ENCODE results near the gene ADAMTS18.
A peak's percentile ranks its signal among the peaks of the same experiment; 100 is the strongest.

Gene ADAMTS18

GRCh38 chr16:77302249-77302648, 132.6 kb downstream of the ADAMTS18 start:
- H3K27ac Mint-ChIP-seq, result no peak overlapping the region

GRCh38 chr16:77300256-77300655, 134.6 kb downstream of the ADAMTS18 start:
- no peak overlapping the region for H3K4me3 Mint-ChIP-seq
- TF ChIP-seq CTCF (IDR thresholded peaks at IDR 0.05; ENCODE audit: unreplicated experiment in 3 of 3), result no peak
- H3K27ac Mint-ChIP-seq, result no peak overlapping the region
- no peaks in the 10 kb centered on the region for H3K4me1 Mint-ChIP-seq
- H3K9me3 Mint-ChIP-seq, result no peaks in the 10 kb centered on the region
- H3K36me3 Mint-ChIP-seq (ENCODE audit: low read depth), result no peaks in the 10 kb centered on the region
- H3K27me3 Mint-ChIP-seq (ENCODE audit: low read depth), result no peaks in the 10 kb centered on the region

More at GRCh38 chr16:77302249-77302648, 132.6 kb downstream of the ADAMTS18 start:
- Mint-ChIP-seq H3K27me3 (ENCODE audit: low read depth) (no peaks in the 10 kb centered on the region), H3K9me3 (no peaks in the 10 kb centered on the region), H3K36me3 (ENCODE audit: low read depth) (no peaks in the 10 kb centered on the region), H3K4me3 (no peak overlapping the region), H3K4me1 (no peaks in the 10 kb centered on the region)
- TF ChIP-seq CTCF (IDR thresholded peaks at IDR 0.05; ENCODE audit: unreplicated experiment in 3 of 3), result no peak

GRCh38 chr16:77299395-77299794, 135.4 kb downstream of the ADAMTS18 start:
- no peak for TF ChIP-seq CTCF (IDR thresholded peaks at IDR 0.05; ENCODE audit: unreplicated experiment in 3 of 3)
- no peaks in the 10 kb centered on the region for H3K27me3 Mint-ChIP-seq (ENCODE audit: low read depth)
- no peaks in the 10 kb centered on the region for H3K9me3 Mint-ChIP-seq
- no peak overlapping the region for H3K27ac Mint-ChIP-seq
- H3K36me3 Mint-ChIP-seq (ENCODE audit: low read depth), result no peaks in the 10 kb centered on the region
- H3K4me1 Mint-ChIP-seq, result no peaks in the 10 kb centered on the region
- H3K4me3 Mint-ChIP-seq, result no peak overlapping the region

- H3K4me1 Mint-ChIP-seq, result no peaks in the 10 kb centered on the region
- H3K27ac Mint-ChIP-seq, result peak overlapping the region in 1 of 3 experiments; percentile 22
- no peak for TF ChIP-seq CTCF (IDR thresholded peaks at IDR 0.05; ENCODE audit: unreplicated experiment in 3 of 3)
- H3K36me3 Mint-ChIP-seq (ENCODE audit: low read depth), result no peaks in the 10 kb centered on the region
- H3K4me3 Mint-ChIP-seq, result no peak overlapping the region
- no peaks in the 10 kb centered on the region for H3K9me3 Mint-ChIP-seq
- H3K27me3 Mint-ChIP-seq (ENCODE audit: low read depth), result no peaks in the 10 kb centered on the region
Measured at GRCh38 chr16:77298418-77299360, 136.1 kb downstream of the ADAMTS18 start.

GRCh38 chr16:77297996-77298395, 136.8 kb downstream of the ADAMTS18 start:
- no peak for TF ChIP-seq CTCF (IDR thresholded peaks at IDR 0.05; ENCODE audit: unreplicated experiment in 3 of 3)
- Mint-ChIP-seq H3K4me3 (no peak overlapping the region), H3K9me3 (no peaks in the 10 kb centered on the region), H3K27me3 (ENCODE audit: low read depth) (no peaks in the 10 kb centered on the region), H3K36me3 (ENCODE audit: low read depth) (no peaks in the 10 kb centered on the region), H3K4me1 (no peaks in the 10 kb centered on the region), H3K27ac (no peak overlapping the region)

- no peaks in the 10 kb centered on the region for H3K36me3 Mint-ChIP-seq (ENCODE audit: low read depth)
- H3K4me3 Mint-ChIP-seq, result no peak overlapping the region
- H3K9me3 Mint-ChIP-seq, result no peaks in the 10 kb centered on the region
- H3K4me1 Mint-ChIP-seq, result no peaks in the 10 kb centered on the region
- peaks cover 10% of the 10 kb centered on the region for H3K27me3 Mint-ChIP-seq (ENCODE audit: low read depth)
- TF ChIP-seq CTCF (IDR thresholded peaks at IDR 0.05; ENCODE audit: unreplicated experiment in 3 of 3), result no peak
- H3K27ac Mint-ChIP-seq, result no peak overlapping the region
Measured at GRCh38 chr16:77295896-77296295, 138.9 kb downstream of the ADAMTS18 start.
